Activated CD4-positive, alpha-beta T cell treated with anti-CD3 and anti-CD28 coated beads, Interleukin-2, amount 50 U/mL, for 16 hours (primary cell): ENCODE data around the gene MRPL21.

ENCODE experiments used
- DNase-seq: peaks from one replicate; pipeline ENCODE4 v3.0.0-alpha.2; 2020

MRPL21 gene

GRCh38 chr11:68903288-68904247 lies at the start of gene MRPL21, which contains the start of gene IGHMBP2:
Gene MRPL21 (minus strand): TSS chr11:68903832. CDS start chr11:68903810, 22 bp downstream.
Gene IGHMBP2 (plus strand): TSS chr11:68903891. CDS start chr11:68903953, 62 bp downstream.
- DNase-seq: peak; percentile 89

- DNase-seq: no peak
Measured at GRCh38 chr11:68950762-68951161, 47.1 kb upstream of the MRPL21 start.

- DNase-seq: no peak
Measured at GRCh38 chr11:68950270-68950669, 46.6 kb upstream of the MRPL21 start.

GRCh38 chr11:68948935-68949334 lies 45.3 kb upstream of the MRPL21 start:
- no peak for DNase-seq

- no peak for DNase-seq
Measured at GRCh38 chr11:68948496-68948895, 44.9 kb upstream of the MRPL21 start.

- DNase-seq: no peak
Measured at GRCh38 chr11:68947151-68947550, 43.5 kb upstream of the MRPL21 start.

- DNase-seq: no peak
Measured at GRCh38 chr11:68946416-68947090, 42.9 kb upstream of the MRPL21 start.

GRCh38 chr11:68942751-68943271 lies 39.2 kb upstream of the MRPL21 start:
- no peak for DNase-seq

- DNase-seq: no peak
Measured at GRCh38 chr11:68942095-68942620, 38.5 kb upstream of the MRPL21 start.

- DNase-seq: no peak
Measured at GRCh38 chr11:68941324-68942094, 37.9 kb upstream of the MRPL21 start.

GRCh38 chr11:68940651-68941323 lies 37.2 kb upstream of the MRPL21 start:
- DNase-seq: no peak

GRCh38 chr11:68939583-68940555 lies 36.2 kb upstream of the MRPL21 start:
- DNase-seq: no peak

GRCh38 chr11:68938816-68939582 lies 35.4 kb upstream of the MRPL21 start:
- DNase-seq: no peak

- no peak for DNase-seq
Measured at GRCh38 chr11:68938088-68938487, 34.5 kb upstream of the MRPL21 start.

- DNase-seq: no peak
Measured at GRCh38 chr11:68936676-68937620, 33.3 kb upstream of the MRPL21 start.

- no peak for DNase-seq
Measured at GRCh38 chr11:68936358-68936636, 32.7 kb upstream of the MRPL21 start.

- no peak for DNase-seq
Measured at GRCh38 chr11:68935516-68936357, 32.1 kb upstream of the MRPL21 start.

- DNase-seq: no peak
Measured at GRCh38 chr11:68935066-68935465, 31.4 kb upstream of the MRPL21 start.
